Fibroblast of lung (primary cell): Measurements from ENCODE around the gene SGMS2. TPM values are rescaled to one million over a fixed set of nuclear protein-coding genes. Genes with fewer than 3 reads are reported as not detected.

Experiments
- DNase-seq, 2 donors: peaks; one replicate each; pipeline versions ENCODE4 v3.0.0 to v3.0.0-alpha.2; 2010; ENCODE audit warnings: low read depth in 2 of 2
- H2AFZ ChIP-seq: 2 replicates; pipeline ENCODE4 v1.5.1; 2012; ENCODE audit warnings: low read length, control low read depth, inconsistent platforms
- H3K27ac ChIP-seq: 2 replicates; pipeline ENCODE4 v1.5.1; 2011; ENCODE audit warnings: low read length, control low read depth; ENCODE audit not compliant: insufficient read depth
- H3K27me3 ChIP-seq: 2 replicates; pipeline ENCODE4 v1.5.1; 2011; ENCODE audit warnings: mild to moderate bottlenecking, low read length; ENCODE audit not compliant: control insufficient read depth, insufficient read depth
- H3K36me3 ChIP-seq: 2 replicates; pipeline ENCODE4 v1.5.1; 2011; ENCODE audit warnings: low read length; ENCODE audit not compliant: control insufficient read depth, insufficient read depth
- H3K4me1 ChIP-seq: 2 replicates; pipeline ENCODE4 v1.5.1; 2011; ENCODE audit warnings: low read length; ENCODE audit not compliant: control insufficient read depth, insufficient read depth; ENCODE audit errors: extremely low read depth
- H3K4me2 ChIP-seq: 2 replicates; pipeline ENCODE4 v1.5.1; 2011; ENCODE audit warnings: low read length, control low read depth; ENCODE audit not compliant: insufficient read depth; ENCODE audit errors: extremely low read depth
- H3K4me3 ChIP-seq, 4 experiments: fragments of 200-600 bp in 1 of 4; sonication (generic) in 1 of 4; replicated peaks in 1 of 4; 2 replicates each; pipeline ENCODE4 v1.5.1; 2011 to 2016; ENCODE audit warnings: low read length in 4 of 4, low read depth in 3 of 4, mild to moderate bottlenecking in 3 of 4, control low read depth in 2 of 4, inconsistent platforms in 1 of 4, mixed read lengths in 1 of 4; ENCODE audit not compliant: insufficient read depth in 1 of 4; ENCODE audit errors: control extremely low read depth in 1 of 4
- H3K79me2 ChIP-seq: 2 replicates; pipeline ENCODE4 v1.5.1; 2012; ENCODE audit warnings: mild to moderate bottlenecking, low read length, inconsistent platforms; ENCODE audit not compliant: control insufficient read depth, insufficient read depth
- H3K9ac ChIP-seq: 2 replicates; pipeline ENCODE4 v1.5.1; 2011; ENCODE audit warnings: mild to moderate bottlenecking, low read length, control low read depth; ENCODE audit not compliant: insufficient read depth
- H3K9me3 ChIP-seq: 2 replicates; pipeline ENCODE4 v1.5.1; 2012; ENCODE audit warnings: low read depth, low read length; ENCODE audit not compliant: control insufficient read depth, insufficient read depth
- H4K20me1 ChIP-seq: 2 replicates; pipeline ENCODE4 v1.5.1; 2011; ENCODE audit warnings: low read length; ENCODE audit not compliant: control insufficient read depth, insufficient read depth; ENCODE audit errors: extremely low read depth
- EZH2 ChIP-seq: IDR thresholded peaks from 2 replicates; pipeline ENCODE4 v1.5.1; 2012; ENCODE audit warnings: low read length, control low read depth, mild to moderate bottlenecking; ENCODE audit errors: missing control alignments
- polyA plus RNA-seq, 2 donors: library from polyadenylated mRNA; depleted of rRNA in 1 of 2; stranded (reverse) in 1 of 2; unstranded in 1 of 2; fragments of >200 nt; gene quantifications; 2 replicates each; pipeline ENCODE4 v1.2.1, GENCODE V29; 2011 to 2012; ENCODE audit warnings: missing spikeins in 1 of 2
- total RNA-seq: library from RNA; depleted of rRNA; stranded (reverse); fragments of >200 nt; gene quantifications from 2 replicates; pipeline ENCODE4 v1.2.1, GENCODE V29; 2014
- TF ChIP-seq, protein P1 (sequence below), 2 donors: IDR thresholded peaks in 1 of 2; conservative IDR thresholded peaks in 1 of 2; 1 replicate in 1 of 2; 2 replicates in 1 of 2; pipeline ENCODE4 v1.5.1; 2011 to 2012; ENCODE audit warnings: low read length in 2 of 2, control low read depth in 1 of 2, inconsistent platforms in 1 of 2, low read depth in 1 of 2, mild to moderate bottlenecking in 1 of 2

Gene SGMS2
- total and polyA plus RNA-seq, 2 donors (not counting 1 experiment from before 2014, with no cell fraction given): 63.7 to 82.7 TPM

DNA sequence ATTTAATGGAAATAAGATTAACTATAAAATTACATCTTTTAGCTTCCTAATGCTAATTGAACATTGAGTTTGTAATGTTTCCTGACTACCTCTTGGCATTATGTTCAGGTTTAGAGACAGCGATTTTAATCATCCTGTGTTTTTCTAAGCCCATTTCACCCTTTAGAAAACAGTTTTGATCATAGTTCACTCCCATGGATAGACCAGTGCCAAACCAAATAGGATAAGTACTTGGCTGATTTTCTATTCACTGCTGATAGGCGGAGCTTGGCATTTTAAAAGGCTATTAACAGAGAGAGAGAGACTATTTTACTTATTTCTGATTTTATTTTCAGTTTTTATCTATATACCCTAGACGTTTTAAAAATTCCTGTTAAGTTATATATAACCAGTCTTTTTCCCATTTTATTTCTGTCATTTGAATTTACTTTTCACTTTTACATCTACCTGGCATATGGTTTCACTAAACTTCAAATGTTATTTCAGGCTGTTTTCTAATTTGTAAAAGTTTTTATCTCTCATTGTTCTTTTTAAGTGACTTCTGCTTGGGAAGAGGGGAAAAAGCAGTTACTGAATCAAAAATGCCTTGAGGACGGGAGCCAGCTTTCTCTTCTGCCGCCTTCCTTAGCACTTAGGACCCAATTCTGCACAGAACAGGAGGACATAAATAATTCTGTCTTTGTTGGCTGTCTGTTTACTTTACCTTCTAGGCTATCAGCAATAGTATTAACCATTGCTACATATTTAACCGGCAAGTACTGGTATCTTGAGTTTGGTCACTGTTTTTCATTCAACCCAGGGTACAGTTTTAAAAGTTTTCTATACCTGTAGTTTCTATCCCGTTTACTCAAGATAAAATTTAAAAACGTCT, 46.4 kb downstream of the SGMS2 start:
- Histone ChIP-seq H3K27me3 (no peaks in the 10 kb centered on the region), H3K9ac (no peak overlapping the region), H2AFZ (no peak overlapping the region), H3K36me3 (no peaks in the 10 kb centered on the region), H3K9me3 (no peaks in the 10 kb centered on the region), H3K27ac (no peak overlapping the region), H4K20me1 (no peaks in the 10 kb centered on the region), H3K4me1 (no peaks in the 10 kb centered on the region), H3K4me3 (no peak overlapping the region), H3K4me2 (no peak overlapping the region), H3K79me2 (no peaks in the 10 kb centered on the region)
- TF ChIP-seq, protein P1, sequence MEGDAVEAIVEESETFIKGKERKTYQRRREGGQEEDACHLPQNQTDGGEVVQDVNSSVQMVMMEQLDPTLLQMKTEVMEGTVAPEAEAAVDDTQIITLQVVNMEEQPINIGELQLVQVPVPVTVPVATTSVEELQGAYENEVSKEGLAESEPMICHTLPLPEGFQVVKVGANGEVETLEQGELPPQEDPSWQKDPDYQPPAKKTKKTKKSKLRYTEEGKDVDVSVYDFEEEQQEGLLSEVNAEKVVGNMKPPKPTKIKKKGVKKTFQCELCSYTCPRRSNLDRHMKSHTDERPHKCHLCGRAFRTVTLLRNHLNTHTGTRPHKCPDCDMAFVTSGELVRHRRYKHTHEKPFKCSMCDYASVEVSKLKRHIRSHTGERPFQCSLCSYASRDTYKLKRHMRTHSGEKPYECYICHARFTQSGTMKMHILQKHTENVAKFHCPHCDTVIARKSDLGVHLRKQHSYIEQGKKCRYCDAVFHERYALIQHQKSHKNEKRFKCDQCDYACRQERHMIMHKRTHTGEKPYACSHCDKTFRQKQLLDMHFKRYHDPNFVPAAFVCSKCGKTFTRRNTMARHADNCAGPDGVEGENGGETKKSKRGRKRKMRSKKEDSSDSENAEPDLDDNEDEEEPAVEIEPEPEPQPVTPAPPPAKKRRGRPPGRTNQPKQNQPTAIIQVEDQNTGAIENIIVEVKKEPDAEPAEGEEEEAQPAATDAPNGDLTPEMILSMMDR (conservative IDR thresholded peaks at IDR 0.05 in 1 of 2, IDR thresholded peaks at IDR 0.05 in 1 of 2; ENCODE audit: low read depth in 1 of 2, low read length in 2 of 2): no peak
- no peak for TF ChIP-seq EZH2
- DNase-seq: peak in 1 of 2 donors; percentile 45

DNA sequence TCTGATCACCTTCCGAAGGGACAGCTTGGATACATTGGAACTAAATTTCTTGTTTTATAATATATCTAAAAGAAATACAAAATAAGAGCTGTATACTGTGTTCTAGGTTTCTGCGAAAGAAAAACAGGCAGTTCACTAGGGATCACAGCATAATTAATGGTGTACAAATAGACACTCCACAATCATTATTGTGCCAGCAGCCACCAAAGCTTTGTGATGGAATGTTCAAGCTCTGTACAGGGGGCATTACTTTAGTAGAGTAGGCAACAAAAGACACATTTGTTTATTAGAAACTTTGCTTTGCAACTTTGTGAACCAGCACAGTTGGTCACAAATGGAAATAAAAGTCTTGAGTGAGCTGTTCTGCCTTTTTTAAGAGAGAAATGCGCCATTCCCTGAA, 49.3 kb downstream of the SGMS2 start:
- no peak overlapping the region for H3K9ac ChIP-seq
- no peaks in the 10 kb centered on the region for H3K36me3 ChIP-seq
- H3K27ac ChIP-seq: no peak overlapping the region
- no peaks in the 10 kb centered on the region for H3K27me3 ChIP-seq
- H3K4me2 ChIP-seq: no peak overlapping the region
- H3K4me3 ChIP-seq: no peak overlapping the region
- no peak overlapping the region for H2AFZ ChIP-seq
- no peaks in the 10 kb centered on the region for H4K20me1 ChIP-seq
- H3K4me1 ChIP-seq: no peaks in the 10 kb centered on the region
- H3K79me2 ChIP-seq: no peaks in the 10 kb centered on the region
- no peaks in the 10 kb centered on the region for H3K9me3 ChIP-seq
- DNase-seq: no peak
- no peak for TF ChIP-seq EZH2
- TF ChIP-seq, protein P1 (conservative IDR thresholded peaks at IDR 0.05 in 1 of 2, IDR thresholded peaks at IDR 0.05 in 1 of 2; ENCODE audit: low read depth in 1 of 2, low read length in 2 of 2): no peak

DNA sequence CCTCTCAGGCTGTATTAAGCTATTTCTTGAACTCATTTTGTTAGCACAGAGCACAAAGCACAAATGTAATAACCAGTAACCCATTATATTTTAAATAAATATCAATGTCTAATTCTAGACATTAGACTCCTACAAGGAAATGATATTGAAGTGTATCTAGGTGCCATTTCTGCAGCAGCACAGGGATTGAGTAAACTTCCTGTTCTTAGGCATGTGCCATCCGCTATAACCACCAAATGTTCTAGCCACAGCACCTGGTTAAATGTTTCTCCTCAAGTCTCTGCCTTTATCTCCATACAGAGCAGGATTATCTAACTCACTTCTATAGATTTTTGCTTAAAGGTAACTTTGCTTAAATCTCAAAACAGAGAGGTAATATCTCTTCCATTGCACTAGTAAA, 51.4 kb downstream of the SGMS2 start:
- no peak for TF ChIP-seq EZH2
- TF ChIP-seq, protein P1 (conservative IDR thresholded peaks at IDR 0.05 in 1 of 2, IDR thresholded peaks at IDR 0.05 in 1 of 2; ENCODE audit: low read depth in 1 of 2, low read length in 2 of 2): no peak
- H3K27ac ChIP-seq: no peak overlapping the region
- no peak for DNase-seq

More for the DNA sequence above, 51.4 kb downstream of the SGMS2 start:
- no peaks in the 10 kb centered on the region for H4K20me1 ChIP-seq
- no peaks in the 10 kb centered on the region for H3K36me3 ChIP-seq
- no peaks in the 10 kb centered on the region for H3K79me2 ChIP-seq
- no peak overlapping the region for H2AFZ ChIP-seq
- H3K4me1 ChIP-seq: no peaks in the 10 kb centered on the region
- no peaks in the 10 kb centered on the region for H3K9me3 ChIP-seq
- H3K9ac ChIP-seq: no peak overlapping the region
- H3K4me3 ChIP-seq: no peak overlapping the region
- H3K27me3 ChIP-seq: no peaks in the 10 kb centered on the region
- no peak overlapping the region for H3K4me2 ChIP-seq
